ENCODE data around the gene ACP6. TPM values are rescaled to one million over a fixed set of nuclear protein-coding genes. Genes with fewer than 3 reads are reported as not detected.
A peak's percentile ranks its signal among the peaks of the same experiment; 100 is the strongest.

Gene ACP6
- total RNA-seq, 1 experiment from 2014 or later, result 31.5 TPM

- DNase-seq (ENCODE audit: low spot score), result no peak
- Mint-ChIP-seq H3K4me1 (peaks cover 25% of the 10 kb centered on the region), H3K4me3 (no peak overlapping the region), H3K9me3 (no peaks in the 10 kb centered on the region), H3K36me3 (peaks cover 34% of the 10 kb centered on the region), H3K27me3 (ENCODE audit: low read depth) (no peaks in the 10 kb centered on the region), H3K27ac (peak overlapping the region; percentile 61; the same call in 1 of the 2 replicates)
- ChIA-PET POLR2A (no interaction called here), CTCF (interaction anchor here (1.2 to 1.8 kb wide), 3 partner anchors 121 to 268 kb away, joined by 3 to 7 read pairs (median 5); no protein-coding TSS in a partner anchor)
- ATAC-seq, result 0 out of 2 replicates have a peak, but pooled peaks have one; percentile 19
- TF ChIP-seq PRDM15 (CRISPR knock-in tag; IDR thresholded peaks at IDR 0.05), result no peak
- TF ChIP-seq ZNF423 (CRISPR knock-in tag; IDR thresholded peaks at IDR 0.05), result no peak
- TF ChIP-seq SOX15 (CRISPR knock-in tag; IDR thresholded peaks at IDR 0.05), result no peak
- TF ChIP-seq ZNF121 (CRISPR knock-in tag; IDR thresholded peaks at IDR 0.05), result no peak
- no peak for TF ChIP-seq RORB (CRISPR knock-in tag; IDR thresholded peaks at IDR 0.05)
- TF ChIP-seq CTCF (IDR thresholded peaks at IDR 0.05), result no peak
- TF ChIP-seq STAT6 (CRISPR knock-in tag; conservative IDR thresholded peaks at IDR 0.05; ENCODE audit: low read depth), result no peak
- no peak for TF ChIP-seq ZNF671 (CRISPR knock-in tag; IDR thresholded peaks at IDR 0.05)
- no peak for TF ChIP-seq E2F5 (CRISPR knock-in tag; IDR thresholded peaks at IDR 0.05)
- TF ChIP-seq ZMAT4 (CRISPR knock-in tag; IDR thresholded peaks at IDR 0.05), result no peak
- no peak for TF ChIP-seq CREM (CRISPR knock-in tag; IDR thresholded peaks at IDR 0.05)
- TF ChIP-seq RELA (CRISPR knock-in tag; IDR thresholded peaks at IDR 0.05; ENCODE audit: borderline replicate concordance), result no peak
- TF ChIP-seq JAZF1 (CRISPR knock-in tag; IDR thresholded peaks at IDR 0.05), result no peak
- no peak for TF ChIP-seq NR3C1 (CRISPR knock-in tag; conservative IDR thresholded peaks at IDR 0.05; ENCODE audit: low read depth)
- no peak for TF ChIP-seq AFF4 (CRISPR knock-in tag; IDR thresholded peaks at IDR 0.05; ENCODE audit: borderline replicate concordance)
- TF ChIP-seq ATF1 (CRISPR knock-in tag; IDR thresholded peaks at IDR 0.05), result no peak
These were observed 44.8 kb downstream of the ACP6 start for GRCh38 chr1:147625362-147625995.

All from WTC11 (cell line).